ENCODE results near the gene PCMTD2.
"Not testable (repeated sequence)": the region's sequence is repeated elsewhere in the genome, so short reads cannot be mapped to it uniquely, and the experiment has no call there.

The PCMTD2 gene

DNA sequence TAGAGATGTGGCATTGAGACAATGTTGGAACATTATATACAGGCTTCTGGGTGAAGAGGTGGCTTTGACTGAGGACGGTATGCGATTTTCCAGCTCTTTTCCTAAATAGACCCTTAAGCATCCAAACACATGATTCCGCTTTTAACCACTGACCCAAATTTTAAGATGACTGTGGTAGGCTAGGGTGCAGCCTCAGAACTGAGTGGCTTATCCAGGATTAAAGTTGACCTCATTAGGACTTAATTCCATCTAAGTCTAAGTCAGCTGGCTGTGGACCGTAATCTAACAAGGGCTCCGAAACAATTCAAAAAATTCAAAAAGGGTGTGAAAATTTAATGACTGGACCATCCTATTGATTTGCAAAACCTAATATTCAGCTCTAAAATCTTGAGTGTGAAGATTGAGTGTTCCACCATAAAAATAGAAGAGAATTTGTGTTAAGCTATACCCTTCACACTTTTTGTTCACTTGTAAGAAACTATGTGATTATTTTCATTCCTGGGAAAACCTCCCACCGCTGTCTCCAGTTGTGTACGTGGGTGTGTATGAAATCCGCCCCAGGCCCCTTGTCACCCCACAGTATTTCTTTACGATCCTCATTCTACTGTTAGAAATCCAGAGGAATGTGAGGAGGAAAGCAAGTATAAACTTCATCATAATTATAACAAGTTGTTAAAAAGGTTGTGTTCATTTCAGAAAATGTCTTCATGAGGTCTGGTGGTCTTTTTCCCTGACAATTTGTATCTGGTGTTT is 2.7 kb downstream of the PCMTD2 start:
- no peak for DNase-seq

DNA sequence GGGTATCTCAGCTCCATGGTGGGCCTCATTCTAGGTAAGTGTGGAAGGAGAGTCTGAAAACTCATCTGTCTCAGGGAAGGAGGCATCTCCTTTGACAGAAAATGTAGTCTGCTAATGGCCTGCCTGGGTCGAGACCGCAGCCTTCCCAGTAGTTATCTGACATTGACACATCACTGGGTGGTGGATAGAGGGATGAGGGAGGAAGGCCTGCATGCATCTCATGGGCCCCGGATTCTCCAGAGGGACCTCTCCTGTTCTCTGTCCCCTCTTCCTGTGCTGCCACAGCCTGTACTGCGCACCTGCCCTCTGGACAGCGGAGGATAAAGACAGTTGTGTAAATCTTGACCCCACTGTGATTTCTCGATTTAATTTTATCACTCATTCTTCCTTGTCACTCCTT is 4.7 kb downstream of the PCMTD2 start:
- no peak for DNase-seq

DNA sequence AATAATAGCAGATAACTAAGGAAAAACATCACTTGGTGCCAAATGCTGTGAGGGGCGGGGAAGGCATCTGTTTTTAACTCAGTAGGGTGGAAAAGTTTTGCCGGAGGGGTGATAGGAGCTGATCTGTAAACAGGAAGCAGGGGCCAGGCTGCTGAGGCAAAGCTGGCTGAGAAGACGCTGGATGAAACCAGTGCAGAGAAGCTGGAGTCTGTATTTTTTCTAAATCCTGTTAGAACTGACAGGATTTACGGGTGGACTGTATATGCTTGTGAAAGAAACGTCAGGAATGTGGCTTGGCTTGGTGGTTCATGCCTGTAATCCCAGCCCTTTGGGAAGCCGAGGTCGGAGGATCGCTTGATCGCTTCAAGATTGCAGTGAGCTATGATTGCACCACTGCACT is 5.6 kb downstream of the PCMTD2 start:
- no peak for DNase-seq

DNA sequence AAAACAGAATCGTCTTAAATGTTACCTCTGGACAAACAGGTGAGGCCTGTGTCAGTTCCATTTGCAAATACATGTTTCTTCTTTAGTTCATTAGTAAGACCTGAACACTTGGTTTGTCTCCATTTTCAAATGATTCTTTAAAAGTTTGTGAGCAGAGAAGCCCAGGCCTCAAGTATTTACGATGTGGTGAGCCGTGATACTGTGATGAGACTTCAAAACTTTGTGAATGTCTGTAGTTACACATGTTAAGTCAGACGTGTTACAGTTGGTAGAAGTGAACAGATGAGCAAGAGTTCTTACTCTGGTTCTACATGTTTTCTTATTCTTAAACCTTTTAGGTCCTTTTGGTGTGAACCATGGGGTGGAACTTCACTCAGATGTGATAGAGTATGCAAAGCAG is 8.5 kb downstream of the PCMTD2 start:
- DNase-seq = no peak

DNA sequence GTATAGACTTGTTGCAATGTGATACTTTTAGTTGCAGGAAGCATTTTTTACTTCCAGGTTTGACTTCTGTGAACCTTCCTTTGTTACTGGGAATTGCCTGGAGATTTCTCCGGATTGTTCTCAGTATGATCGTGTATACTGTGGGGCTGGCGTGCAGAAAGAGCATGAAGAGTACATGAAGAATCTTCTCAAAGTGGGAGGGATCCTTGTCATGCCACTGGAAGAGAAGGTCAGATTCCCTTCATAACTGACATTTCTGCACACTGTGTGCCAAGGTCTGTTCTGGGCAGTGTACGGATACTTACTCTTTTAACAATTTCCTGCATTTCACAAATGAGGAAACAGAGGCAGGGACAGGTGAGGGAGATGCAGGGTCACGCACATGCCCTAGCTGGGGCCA is 9.7 kb downstream of the PCMTD2 start:
- no peak for DNase-seq

DNA sequence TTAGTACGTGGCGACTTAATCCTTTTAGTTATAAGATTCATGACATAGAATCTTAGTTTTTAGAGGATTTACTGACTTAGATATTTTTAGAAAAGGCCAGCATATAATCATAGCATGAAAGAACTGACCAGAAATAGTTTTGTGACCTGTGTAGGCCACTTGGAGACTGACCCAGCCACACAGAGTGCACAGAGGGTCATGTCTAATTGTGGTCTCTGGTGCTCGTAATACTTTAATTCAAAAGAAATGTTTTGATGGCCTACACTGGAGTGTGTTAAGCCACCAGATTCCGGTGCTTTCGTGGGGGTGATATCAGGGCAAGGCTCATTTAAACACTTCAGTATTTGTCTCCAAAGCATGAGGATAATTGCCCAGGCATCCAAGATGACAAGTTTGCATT is 11.4 kb downstream of the PCMTD2 start:
- DNase-seq = no peak

DNA sequence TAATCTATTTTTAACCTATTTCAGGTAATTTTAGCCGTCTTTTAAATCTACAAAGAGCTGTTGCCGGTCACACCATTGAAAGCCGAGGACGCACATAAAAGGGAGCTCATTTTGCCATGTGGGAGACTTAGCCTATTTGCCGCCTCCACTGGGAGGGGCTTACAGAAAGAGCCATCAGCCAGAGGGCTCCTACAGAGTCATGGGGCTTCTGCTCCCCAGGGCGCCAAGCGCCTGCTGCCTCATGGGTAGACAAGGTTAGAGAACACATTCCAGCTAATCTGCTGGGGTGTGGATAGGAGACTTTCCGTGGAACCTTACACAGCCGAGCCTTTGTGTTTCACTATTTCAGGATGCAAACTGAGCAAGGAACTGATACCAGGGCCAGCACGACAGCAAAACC is 12.6 kb downstream of the PCMTD2 start:
- no peak for DNase-seq

DNA sequence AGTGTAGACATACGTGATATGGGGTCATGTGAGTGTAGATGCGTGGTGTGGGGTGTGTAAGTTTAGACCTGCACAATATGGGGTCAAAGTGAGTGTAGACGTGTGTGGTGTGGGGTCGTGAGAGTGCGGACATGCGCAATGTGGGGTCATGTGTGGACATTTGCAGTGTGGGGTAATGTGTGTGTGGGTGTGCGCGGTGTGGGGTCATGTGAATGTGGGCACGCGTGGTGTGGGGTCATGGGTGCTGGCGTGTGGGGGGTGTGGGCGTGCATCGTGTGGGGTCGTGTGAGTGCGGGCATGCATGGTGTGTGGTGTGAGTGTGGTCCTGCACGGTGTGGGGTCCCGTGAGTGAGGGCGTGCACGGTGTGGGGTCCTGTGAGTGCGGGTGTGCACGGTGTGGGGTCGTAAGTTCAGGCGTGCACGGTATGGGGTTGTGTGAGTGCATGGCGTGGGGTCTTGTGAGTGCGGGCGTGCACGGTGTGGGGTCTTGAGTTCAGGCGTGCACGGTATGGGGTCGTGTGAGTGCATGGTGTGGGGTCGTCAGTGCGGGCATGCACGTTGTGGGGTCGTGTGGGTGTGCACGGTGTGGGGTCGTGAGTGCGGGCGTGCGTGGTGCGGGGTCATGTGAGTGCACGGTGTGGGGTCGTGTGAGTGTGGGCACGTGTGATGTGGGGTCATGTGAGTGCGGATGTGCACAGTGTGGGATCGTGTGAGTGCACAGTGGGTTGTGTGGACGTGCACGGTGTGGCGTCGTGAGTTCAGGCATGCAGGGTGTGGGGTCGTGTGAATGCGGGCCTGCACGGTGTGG is 14.3 kb downstream of the PCMTD2 start:
- DNase-seq = no peak

DNA sequence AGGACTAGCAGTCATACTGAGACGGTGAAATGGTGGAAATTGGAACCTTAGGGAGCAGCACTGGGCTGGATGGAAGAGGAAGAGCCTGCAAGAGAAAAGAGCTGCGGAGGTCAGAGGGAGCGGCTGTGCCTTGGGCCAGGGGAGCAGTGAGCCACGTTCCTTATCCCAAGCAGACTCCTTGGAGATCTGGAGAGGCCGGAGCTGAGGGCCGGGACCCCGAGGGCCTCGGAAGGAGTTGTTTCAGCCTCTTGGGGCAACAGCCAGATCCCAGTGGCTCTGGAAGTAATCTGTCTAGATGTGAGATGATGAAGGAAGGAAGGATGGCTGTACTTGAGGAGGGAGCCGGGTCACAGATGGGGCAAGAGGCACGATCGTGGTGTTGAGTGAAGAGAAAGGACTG is 16.1 kb downstream of the PCMTD2 start:
- no peak for DNase-seq

DNA sequence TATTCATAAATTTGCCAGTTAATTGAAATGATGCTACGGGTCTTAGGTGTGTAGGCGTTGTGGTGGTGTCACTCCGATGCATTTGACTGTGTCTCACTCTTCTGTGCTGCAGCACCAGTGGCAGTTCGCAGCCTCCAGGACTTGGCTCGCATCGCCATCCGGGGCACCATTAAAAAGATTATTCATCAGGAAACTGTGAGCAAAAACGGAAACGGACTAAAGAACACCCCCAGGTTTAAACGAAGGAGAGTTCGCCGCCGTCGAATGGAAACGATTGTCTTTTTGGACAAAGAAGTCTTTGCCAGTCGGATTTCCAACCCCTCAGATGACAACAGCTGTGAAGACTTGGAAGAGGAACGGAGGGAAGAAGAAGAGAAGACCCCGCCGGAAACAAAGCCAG is 17.6 kb downstream of the PCMTD2 start:
- DNase-seq = no peak

DNA sequence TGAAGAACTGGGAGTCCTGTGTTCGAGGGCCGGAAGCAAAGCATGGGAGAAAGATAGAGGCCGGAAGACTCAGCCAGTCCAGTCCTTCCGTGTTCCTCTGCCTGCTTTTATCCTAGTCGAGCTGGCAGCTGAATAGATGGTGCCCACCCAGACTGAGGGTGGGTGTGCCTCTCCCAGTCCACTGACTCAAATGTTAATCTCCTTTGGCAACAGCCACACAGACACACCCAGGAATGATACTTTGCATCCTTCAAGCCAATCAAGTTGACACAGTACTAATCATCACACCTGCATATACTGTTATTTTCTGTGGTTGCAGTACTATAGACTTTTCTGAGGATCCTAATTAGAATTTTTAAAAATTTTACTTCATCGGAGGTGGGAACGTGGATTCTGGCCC is 21.3 kb downstream of the PCMTD2 start:
- DNase-seq = no peak

DNA sequence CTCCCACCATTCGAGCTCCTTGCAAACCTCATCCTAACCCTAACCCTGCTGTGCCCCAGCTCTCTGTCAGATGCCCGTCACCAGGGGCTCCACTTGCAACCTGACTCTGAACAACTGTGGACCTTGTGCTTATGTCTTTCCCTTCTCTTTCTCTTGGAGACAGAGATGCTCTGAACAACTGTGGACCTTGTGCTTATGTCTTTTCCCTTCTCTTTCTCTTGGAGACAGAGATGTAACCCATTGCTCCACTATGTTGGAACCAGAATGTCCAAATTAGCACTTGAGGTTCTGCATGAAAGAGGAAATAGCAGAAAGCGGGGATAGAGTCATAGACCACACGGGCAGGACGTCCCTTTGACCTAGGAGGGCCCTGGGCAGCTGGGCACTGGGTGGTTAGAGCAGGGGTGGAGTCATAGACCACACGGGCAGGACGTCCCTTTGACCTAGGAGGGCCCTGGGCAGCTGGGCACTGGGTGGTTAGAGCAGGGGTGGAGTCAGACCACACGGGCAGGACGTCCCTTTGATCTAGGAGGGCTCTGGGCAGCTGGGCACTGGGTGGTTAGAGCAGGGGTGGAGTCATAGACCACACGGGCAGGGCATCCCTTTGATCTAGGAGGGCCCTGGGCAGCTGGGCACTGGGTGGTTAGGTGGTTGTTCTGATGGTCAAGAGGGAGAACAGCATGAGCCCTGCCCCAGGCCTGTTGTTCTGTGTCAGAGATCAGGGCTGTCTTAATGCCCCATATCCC is 22.2 kb downstream of the PCMTD2 start:
- no peak for DNase-seq

DNA sequence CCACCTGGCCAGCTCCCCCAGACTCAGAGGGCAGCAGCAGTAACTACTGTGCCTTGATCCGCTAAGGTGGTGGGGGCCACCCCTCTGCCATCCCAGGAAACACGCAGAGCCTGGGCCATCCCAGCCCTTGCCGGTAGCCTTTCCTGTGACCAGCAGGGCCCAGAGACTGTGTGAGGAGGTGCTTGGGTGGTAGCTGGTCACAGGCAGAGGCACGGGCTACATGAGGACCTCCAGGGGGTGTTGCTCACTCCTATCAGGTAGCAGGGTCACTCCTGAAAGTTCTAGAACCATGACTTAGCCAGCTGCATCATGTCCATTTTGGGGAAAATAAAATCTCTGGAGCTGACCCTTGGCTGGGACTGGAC is 22.8 kb downstream of the PCMTD2 start:
- no peak for DNase-seq

DNA sequence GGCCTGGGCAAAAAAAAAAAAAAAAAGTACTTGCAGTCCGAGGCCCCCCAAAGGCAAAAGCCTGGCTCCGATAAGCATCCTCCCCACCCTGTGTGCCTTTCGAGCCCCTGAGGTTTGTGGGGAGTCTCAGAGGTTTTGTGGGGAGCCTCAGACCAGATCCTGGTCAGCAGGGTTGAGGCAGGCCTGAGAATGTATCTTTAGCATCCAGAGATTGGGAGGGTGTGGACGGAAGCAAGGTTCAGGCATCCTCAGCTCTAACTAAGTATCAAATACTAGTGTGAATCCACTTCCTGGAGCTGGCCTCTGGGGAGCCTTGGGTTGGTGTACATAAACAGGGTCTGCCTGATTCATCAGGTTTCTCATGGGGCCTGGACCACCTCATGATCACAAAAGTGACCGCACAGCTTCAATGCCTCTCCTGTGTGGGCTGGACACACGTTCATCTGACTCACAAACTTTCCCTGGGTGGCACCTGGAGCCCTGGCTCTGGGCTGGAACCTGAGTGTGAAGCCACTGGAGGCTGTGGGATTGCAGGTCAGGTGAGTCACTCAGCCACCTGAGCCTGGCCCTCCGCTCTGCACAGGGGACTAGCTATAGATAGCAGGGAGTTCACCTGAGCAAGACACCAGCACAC is 24.4 kb downstream of the PCMTD2 start:
- no peak for DNase-seq

DNA sequence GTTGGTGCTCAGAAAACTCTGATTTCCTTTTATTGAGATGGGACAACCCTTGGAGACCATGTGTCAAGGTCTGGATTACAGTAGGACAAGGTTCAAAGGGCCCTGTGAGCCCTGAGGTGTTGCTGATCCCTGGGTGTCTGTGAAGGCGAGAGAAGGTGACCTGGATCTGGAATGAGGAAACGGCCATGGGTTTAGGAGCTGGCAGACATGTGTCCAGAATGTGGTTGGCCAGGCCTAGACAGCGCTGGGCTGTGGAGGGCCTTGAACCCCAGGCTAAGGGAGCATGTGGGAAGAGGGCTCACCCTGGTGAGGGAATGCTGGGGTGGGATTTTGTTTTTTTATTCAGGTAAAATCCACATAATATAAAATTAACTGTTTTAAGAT is 24.9 kb downstream of the PCMTD2 start:
- no peak for DNase-seq

DNA sequence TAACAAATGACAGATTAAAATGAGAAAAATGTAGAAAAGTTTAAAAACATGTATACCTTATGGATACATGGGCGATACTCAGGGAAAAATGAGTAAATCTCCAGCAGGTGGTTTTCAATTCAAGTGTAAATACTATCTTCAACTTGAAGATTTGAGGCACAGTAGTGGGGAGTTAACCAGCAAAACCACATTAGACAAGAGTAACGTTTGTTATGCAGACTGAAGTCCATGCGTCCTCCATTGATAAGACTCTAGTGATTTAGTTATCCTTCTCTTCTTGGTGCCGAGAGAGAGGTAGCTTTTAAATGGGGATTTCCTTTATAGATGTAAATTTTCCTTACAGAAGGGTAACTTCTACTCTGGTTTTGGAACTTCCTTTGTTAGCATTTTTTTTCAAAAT is 28.1 kb downstream of the PCMTD2 start:
- no peak for DNase-seq

DNA sequence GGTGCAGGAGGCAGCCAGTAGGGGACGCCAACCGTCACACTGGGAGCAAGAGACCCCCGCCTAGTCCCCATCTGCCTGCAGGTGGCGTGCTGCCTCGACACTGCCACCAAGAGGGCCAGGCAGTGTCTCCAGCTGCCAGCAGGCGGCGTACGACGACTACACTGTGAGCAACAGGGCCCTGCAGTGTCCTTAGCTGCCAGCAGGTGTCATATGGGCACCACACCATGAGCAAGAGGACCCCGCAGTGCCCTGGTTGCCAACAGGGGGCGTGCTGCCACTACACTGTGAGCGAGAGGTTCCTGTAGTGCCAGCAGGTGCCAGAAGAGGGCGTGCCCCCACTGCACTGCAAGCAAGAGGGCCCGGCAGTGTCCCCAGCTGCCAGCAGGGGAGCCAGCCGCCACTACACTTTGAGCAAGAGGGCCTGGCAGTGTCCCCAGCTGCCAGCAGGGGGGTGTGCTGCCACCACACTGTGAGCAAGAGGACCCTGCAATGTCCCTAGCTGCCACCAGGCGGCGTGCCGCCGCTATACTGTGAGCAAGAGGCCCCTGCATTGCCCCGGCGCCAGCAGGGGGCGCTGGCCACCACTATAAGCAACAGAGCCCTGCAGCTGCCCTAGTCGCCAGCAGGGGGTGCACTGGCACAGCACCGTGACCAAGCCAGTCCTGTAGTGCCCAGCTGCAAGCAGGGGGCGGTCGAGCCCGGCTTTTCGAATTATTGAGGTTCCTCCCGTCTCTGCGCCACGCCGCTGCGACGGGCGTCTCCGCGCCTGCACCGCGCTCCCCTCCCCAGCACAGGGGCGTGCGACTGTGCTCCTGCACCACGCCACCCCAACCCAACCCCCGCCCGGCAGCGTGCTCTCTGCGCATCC is 30.3 kb downstream of the PCMTD2 start:
- DNase-seq = peak; percentile 53

DNA sequence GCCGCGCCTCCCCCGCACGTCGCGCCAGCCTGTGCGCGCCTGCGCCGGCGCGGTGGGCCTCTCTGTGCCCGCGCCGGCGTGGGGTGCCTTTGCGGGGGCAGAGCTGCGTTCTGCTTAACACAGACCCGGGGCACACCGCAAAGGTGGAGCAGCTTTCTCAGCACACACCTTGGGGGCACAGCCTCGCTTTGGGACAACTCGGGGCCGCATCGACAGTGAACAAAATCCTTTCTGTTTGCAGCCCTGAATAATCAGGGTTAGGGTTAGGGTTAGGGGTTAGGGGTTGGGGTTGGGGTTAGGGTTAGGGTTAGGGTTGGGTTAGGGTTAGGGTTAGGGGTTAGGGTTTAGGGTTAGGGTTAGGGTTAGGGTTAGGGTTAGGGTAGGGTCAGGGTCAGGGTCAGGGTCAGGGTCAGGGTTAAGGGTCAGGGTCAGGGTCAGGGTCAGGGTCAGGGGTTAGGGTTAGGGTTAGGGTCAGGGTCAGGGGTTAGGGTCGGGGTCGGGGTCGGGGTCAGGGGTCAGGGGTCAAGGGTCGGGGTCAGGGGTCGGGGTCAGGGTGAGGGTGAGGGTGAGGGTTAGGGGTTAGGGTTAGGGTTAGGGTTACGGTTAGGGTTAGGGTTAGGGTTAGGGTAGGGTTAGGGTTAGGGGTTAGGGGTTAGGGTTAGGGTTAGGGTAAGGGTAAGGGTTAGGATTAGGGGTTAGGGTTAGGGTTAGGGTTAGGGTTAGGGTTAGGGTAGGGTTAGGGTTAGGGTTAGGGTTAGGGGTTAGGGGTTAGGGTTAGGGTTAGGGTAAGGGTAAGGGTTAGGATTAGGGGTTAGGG is 31.1 kb downstream of the PCMTD2 start:
- DNase-seq = not testable (repeated sequence)

DNA sequence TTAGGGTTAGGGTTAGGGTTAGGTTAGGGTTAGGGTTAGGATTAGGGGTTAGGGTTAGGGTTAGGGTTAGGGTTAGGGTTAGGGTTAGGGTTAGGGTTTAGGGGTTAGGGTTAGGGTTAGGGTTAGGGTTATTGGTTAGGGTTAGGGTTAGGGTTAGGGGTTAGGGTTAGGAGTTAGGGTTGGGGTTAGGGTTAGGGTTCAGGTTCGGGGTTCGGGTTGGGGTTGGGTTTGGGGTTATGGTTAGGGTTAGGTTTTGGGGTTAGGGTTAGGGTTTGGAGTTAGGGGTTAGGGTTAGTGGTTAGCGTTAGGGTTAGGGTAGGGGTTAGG is 31.7 kb downstream of the PCMTD2 start:
- not testable (repeated sequence) for DNase-seq

DNA sequence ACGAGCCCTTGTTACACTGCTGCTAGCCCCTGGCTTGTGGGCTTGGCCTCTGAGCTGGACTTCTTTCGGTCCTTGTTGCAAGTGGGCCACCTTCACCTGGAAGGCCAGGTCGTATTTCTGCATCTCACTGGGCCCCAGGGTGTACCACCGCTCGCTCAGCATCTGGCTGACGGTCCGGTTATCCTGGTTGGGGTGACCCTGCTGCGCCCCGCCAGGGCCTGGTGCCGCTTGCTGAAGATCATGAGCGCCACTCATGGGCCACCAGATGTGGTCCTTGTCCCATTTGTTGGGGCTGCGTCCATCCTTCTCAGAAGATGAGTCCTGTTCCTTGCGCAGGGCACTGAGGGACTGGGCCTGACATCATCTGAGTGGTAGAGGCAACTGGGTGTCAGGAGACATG is 36.6 kb downstream of the PCMTD2 start:
- DNase-seq = not testable (repeated sequence)

DNA sequence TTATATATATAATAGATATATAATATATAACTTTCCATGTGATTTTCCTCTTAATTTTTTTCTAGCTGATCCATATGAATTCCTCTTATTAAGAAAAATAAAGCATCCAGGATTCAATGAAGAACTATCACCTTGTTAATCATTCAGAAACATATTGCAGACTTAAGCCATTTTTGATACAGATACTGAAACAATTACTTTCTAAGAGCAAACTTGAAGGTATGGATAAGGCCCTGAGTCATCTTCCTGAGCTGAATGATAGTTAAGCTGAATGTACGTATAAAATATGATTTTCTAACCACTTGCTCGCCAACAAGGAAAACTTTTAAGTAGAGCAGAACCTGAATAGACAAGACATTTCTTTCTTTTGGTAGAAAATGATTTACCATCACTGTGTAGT is 47.5 kb downstream of the PCMTD2 start:
- not testable (repeated sequence) for DNase-seq

DNA sequence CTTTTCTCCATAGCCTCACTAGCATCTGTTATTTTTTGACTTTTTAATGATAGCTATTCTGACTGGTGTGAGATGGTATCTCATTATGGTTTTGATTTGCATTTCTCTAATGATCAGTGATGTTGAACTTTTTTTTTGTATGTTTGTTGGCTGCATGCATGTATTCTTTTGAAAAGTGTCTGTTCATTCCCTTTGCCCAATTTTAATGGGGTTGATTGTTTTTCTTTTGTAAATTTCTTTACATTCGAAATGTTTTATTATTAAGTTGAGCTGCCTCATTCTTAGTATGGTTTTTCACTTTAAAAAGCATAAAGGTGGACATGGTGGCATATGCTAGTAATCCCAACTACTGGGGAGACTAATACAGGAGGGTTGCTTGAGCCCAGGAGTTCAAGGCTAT is 58.2 kb downstream of the PCMTD2 start:
- not testable (repeated sequence) for DNase-seq

All from NCI-H1694 (cell line).